Trophoblast cell (in vitro differentiated cells and primary cell): Measurements from ENCODE around the gene NWD2.

Experiments
- DNase-seq, 2 donors: peaks; one replicate each; pipeline ENCODE4 v3.0.0-alpha.2; 2016
- H2AFZ ChIP-seq: 2 replicates; pipeline ENCODE4 v1.6.1; 2013; ENCODE audit warnings: low read length, moderate library complexity, mild to moderate bottlenecking; ENCODE audit not compliant: insufficient read depth, poor library complexity
- H2AK5ac ChIP-seq: 2 replicates; pipeline ENCODE4 v1.6.1; 2013; ENCODE audit warnings: mild to moderate bottlenecking, low read length
- H2BK120ac ChIP-seq: 2 replicates; pipeline ENCODE4 v1.6.1; 2013; ENCODE audit warnings: low read length, mild to moderate bottlenecking, moderate library complexity; ENCODE audit not compliant: insufficient read depth, poor library complexity
- H2BK12ac ChIP-seq: 2 replicates; pipeline ENCODE4 v1.6.1; 2013; ENCODE audit warnings: mild to moderate bottlenecking, low read length, moderate library complexity
- H2BK5ac ChIP-seq: 2 replicates; pipeline ENCODE4 v1.6.1; 2013; ENCODE audit warnings: low read length, low read depth, moderate library complexity, mild to moderate bottlenecking; ENCODE audit not compliant: poor library complexity
- H3K14ac ChIP-seq: 2 replicates; pipeline ENCODE4 v1.6.1; 2013; ENCODE audit warnings: mild to moderate bottlenecking, low read length
- H3K18ac ChIP-seq: 2 replicates; pipeline ENCODE4 v1.6.1; 2013; ENCODE audit warnings: mild to moderate bottlenecking, low read length
- H3K23ac ChIP-seq: 2 replicates; pipeline ENCODE4 v1.6.1; 2013; ENCODE audit warnings: low read length
- H3K27ac ChIP-seq: 2 replicates; pipeline ENCODE4 v1.5.1; 2013; ENCODE audit warnings: low read depth, mild to moderate bottlenecking, inconsistent platforms, low read length, moderate library complexity
- H3K27me3 ChIP-seq: 2 replicates; pipeline ENCODE4 v1.6.1; 2013; ENCODE audit warnings: inconsistent platforms, mild to moderate bottlenecking, low read length, moderate library complexity; ENCODE audit not compliant: insufficient read depth
- H3K36me3 ChIP-seq, 2 experiments: 1 replicate in 1 of 2; 2 replicates in 1 of 2; pipeline ENCODE4 v1.6.1; 2013; ENCODE audit warnings: low read length in 2 of 2, mild to moderate bottlenecking in 2 of 2, moderate library complexity in 1 of 2; ENCODE audit not compliant: insufficient read depth in 2 of 2, control insufficient read depth in 1 of 2
- H3K4ac ChIP-seq: 2 replicates; pipeline ENCODE4 v1.6.1; 2013; ENCODE audit warnings: low read depth, mild to moderate bottlenecking, low read length, moderate library complexity
- H3K4me1 ChIP-seq, 2 experiments: 1 replicate in 1 of 2; 2 replicates in 1 of 2; pipeline ENCODE4 v1.6.1; 2013; ENCODE audit warnings: low read length in 2 of 2, mild to moderate bottlenecking in 2 of 2, moderate library complexity in 1 of 2; ENCODE audit not compliant: insufficient read depth in 2 of 2, control insufficient read depth in 1 of 2
- H3K4me2 ChIP-seq: 2 replicates; pipeline ENCODE4 v1.6.1; 2013; ENCODE audit warnings: inconsistent platforms, mild to moderate bottlenecking, low read length, moderate library complexity
- H3K4me3 ChIP-seq: 2 replicates; pipeline ENCODE4 v1.5.1; 2013; ENCODE audit warnings: mild to moderate bottlenecking, low read depth, low read length, inconsistent platforms
- H3K79me1 ChIP-seq: one replicate; pipeline ENCODE4 v1.6.1; 2013; ENCODE audit warnings: low read length
- H3K79me2 ChIP-seq: 2 replicates; pipeline ENCODE4 v1.6.1; 2013; ENCODE audit warnings: low read length, mild to moderate bottlenecking; ENCODE audit not compliant: control insufficient read depth, insufficient read depth, poor library complexity
- H3K9ac ChIP-seq: 2 replicates; pipeline ENCODE4 v1.6.1; 2013; ENCODE audit warnings: mild to moderate bottlenecking, low read length
- H3K9me3 ChIP-seq: 2 replicates; pipeline ENCODE4 v1.6.1; 2013; ENCODE audit warnings: low read depth, mild to moderate bottlenecking, control low read depth, inconsistent platforms, low read length; ENCODE audit not compliant: insufficient read depth
- H4K12ac ChIP-seq: 2 replicates; pipeline ENCODE4 v1.6.1; 2013; ENCODE audit warnings: low read depth, mild to moderate bottlenecking, low read length, moderate library complexity
- H4K8ac ChIP-seq: 2 replicates; pipeline ENCODE4 v1.6.1; 2013; ENCODE audit warnings: low read depth, mild to moderate bottlenecking, low read length, moderate library complexity
- H4K91ac ChIP-seq: one replicate; pipeline ENCODE4 v1.6.1; 2013; ENCODE audit warnings: low read depth, mild to moderate bottlenecking, low read length, moderate library complexity
- WGBS: extraction: QIAGEN DNeasy Blood & Tissue Kit; methylation state at CpG from one replicate; pipeline ENCODE4 v1.1.7; 2013; ENCODE audit warnings: missing lambda C conversion rate; ENCODE audit not compliant: insufficient read length, insufficient coverage; ENCODE audit errors: extremely low coverage; 5-methylcytosine and 5-hydroxymethylcytosine counted together

NWD2 gene

DNA sequence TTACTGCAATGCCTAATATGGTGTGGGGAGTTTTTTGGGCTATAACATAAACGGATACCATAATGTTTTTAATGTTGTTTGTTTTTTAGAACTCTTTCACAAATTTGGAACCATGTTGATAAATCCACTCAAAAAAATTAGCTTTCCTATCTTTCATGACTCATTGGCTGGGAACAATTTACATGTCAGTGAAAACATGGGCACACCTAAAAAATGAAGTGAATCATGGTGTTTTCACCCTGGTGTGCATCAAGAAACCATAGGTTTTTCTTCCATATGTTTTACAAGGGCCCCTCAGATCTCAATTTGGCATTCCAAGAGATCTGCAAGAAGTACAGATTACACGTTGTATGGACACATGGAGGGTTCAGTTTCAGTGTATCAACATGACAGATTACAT, 207.1 kb downstream of the NWD2 start:
- no peak overlapping the region for H2BK5ac ChIP-seq
- H2AK5ac ChIP-seq = no peak overlapping the region
- no peak overlapping the region for H3K4ac ChIP-seq
- H3K36me3 ChIP-seq = no peaks in the 10 kb centered on the region
- H3K27ac ChIP-seq = no peak overlapping the region
- H3K79me1 ChIP-seq = peaks cover 19% of the 10 kb centered on the region
- DNase-seq = no peak
- peaks cover 0 to 4% of the 10 kb centered on the region in 2 experiments for H3K4me1 ChIP-seq
- no peaks in the 10 kb centered on the region for H3K27me3 ChIP-seq
- H3K4me2 ChIP-seq = no peak overlapping the region
- no peak overlapping the region for H2BK12ac ChIP-seq
- H3K14ac ChIP-seq = no peak overlapping the region
- no peak overlapping the region for H2AFZ ChIP-seq
- peaks cover 8% of the 10 kb centered on the region for H3K79me2 ChIP-seq
- H4K91ac ChIP-seq = no peak overlapping the region
- WGBS = no CpG with 5 or more reads among the region's 2 CpGs
- H3K9me3 ChIP-seq = no peaks in the 10 kb centered on the region
- no peak overlapping the region for H3K18ac ChIP-seq
- H3K23ac ChIP-seq = no peak overlapping the region
- no peak overlapping the region for H4K8ac ChIP-seq
- no peak overlapping the region for H3K4me3 ChIP-seq
- no peak overlapping the region for H2BK120ac ChIP-seq
- H4K12ac ChIP-seq = no peak overlapping the region
- no peak overlapping the region for H3K9ac ChIP-seq

DNA sequence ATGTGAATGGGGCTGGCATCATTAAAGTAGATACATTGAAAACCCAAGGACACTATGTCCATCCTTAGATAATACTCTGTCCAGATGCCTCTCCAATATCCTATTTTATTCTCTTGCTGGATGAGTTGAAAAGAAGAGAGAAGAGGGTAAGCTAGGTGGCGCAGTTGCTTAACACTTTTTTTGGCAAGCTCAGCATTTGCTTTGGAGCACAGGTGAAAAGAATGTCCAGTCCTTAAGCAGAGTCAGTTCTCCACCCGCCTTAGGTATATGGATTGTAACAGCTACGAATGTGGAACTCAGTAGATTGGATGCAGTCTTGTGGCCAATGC, 208.4 kb downstream of the NWD2 start:
- H3K36me3 ChIP-seq = no peaks in the 10 kb centered on the region
- H3K4me2 ChIP-seq = peak overlapping the region; percentile 80
- peaks cover 19% of the 10 kb centered on the region for H3K79me1 ChIP-seq
- H3K18ac ChIP-seq = no peak overlapping the region
- H2AK5ac ChIP-seq = no peak overlapping the region
- peak overlapping the region; percentile 62 for H3K27ac ChIP-seq
- H3K23ac ChIP-seq = no peak overlapping the region
- H3K4ac ChIP-seq = no peak overlapping the region
- no peak overlapping the region for H3K4me3 ChIP-seq
- H3K9me3 ChIP-seq = no peaks in the 10 kb centered on the region
- no peak overlapping the region for H2BK120ac ChIP-seq
- H3K4me1 ChIP-seq = peaks cover 0 to 4% of the 10 kb centered on the region in 2 experiments
- H2AFZ ChIP-seq = no peak overlapping the region
- no peak overlapping the region for H2BK5ac ChIP-seq
- H4K8ac ChIP-seq = no peak overlapping the region
- H3K27me3 ChIP-seq = no peaks in the 10 kb centered on the region
- peak; percentile 86 to 97 for DNase-seq
- no peak overlapping the region for H2BK12ac ChIP-seq
- WGBS = no CpG with 5 or more reads among the region's 3 CpGs
- peaks cover 8% of the 10 kb centered on the region for H3K79me2 ChIP-seq
- H4K91ac ChIP-seq = no peak overlapping the region
- H3K14ac ChIP-seq = no peak overlapping the region
- H3K9ac ChIP-seq = no peak overlapping the region
- H4K12ac ChIP-seq = no peak overlapping the region

DNA sequence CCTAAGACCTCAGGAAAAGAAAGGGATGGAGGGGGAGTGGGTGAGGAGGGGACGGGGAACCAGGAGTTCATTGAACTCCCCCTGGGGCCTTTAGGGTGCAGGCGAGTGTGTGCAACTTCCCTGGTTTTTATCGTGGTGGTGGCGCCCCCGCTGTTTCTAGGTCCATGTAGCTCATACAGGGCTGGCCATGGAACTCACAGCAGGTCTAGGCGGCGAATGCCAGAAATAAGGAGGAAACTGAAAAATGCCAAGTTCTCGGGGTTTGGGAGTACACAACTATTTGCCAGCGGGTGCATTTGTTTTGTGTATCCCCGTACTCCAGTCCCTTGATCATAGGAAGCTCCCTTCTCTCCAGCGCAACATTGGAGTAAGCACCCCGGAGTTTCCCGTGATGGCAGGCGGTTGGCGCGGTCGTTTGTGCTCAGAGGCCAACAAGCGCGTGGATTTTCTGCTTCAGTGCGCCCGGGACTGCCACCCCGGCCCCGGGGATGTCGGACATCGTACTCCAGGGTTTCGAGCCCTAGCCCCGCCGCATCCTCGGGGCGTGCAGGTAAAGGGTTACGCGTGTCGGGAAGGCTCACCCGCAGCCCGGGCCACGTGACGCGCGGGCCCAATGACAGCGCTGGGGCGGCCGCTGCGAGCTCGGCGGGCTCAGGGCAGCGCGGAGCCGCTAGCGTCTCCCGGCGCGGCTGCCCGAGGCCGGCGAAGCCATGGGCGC, 208.9 kb downstream of the NWD2 start:
- H3K4ac ChIP-seq = peak overlapping the region; percentile 89
- peak overlapping the region; percentile 95 for H3K14ac ChIP-seq
- peaks cover 0 to 4% of the 10 kb centered on the region in 2 experiments for H3K4me1 ChIP-seq
- no peak overlapping the region for H2AK5ac ChIP-seq
- H3K4me2 ChIP-seq = peak overlapping the region; percentile 80
- DNase-seq = peak; percentile 86 to 90
- peak overlapping the region; percentile 93 for H2BK12ac ChIP-seq
- H3K9me3 ChIP-seq = no peaks in the 10 kb centered on the region
- H3K9ac ChIP-seq = peak overlapping the region; percentile 30
- peaks cover 21% of the 10 kb centered on the region for H3K79me1 ChIP-seq
- H3K18ac ChIP-seq = peak overlapping the region; percentile 93
- H3K27ac ChIP-seq = peak overlapping the region; percentile 62
- H3K23ac ChIP-seq = no peak overlapping the region
- no peaks in the 10 kb centered on the region for H3K27me3 ChIP-seq
- H3K79me2 ChIP-seq = peaks cover 9% of the 10 kb centered on the region
- peak overlapping the region; percentile 97 for H2AFZ ChIP-seq
- H3K4me3 ChIP-seq = peak overlapping the region; percentile 73
- H4K91ac ChIP-seq = peak overlapping the region; percentile 98
- WGBS = no CpG with 5 or more reads among the region's 56 CpGs
- peak overlapping the region; percentile 100 for H2BK120ac ChIP-seq
- H3K36me3 ChIP-seq = no peaks in the 10 kb centered on the region
- peak overlapping the region; percentile 95 for H4K8ac ChIP-seq
- peak overlapping the region; percentile 97 for H2BK5ac ChIP-seq
- peak overlapping the region; percentile 63 for H4K12ac ChIP-seq

DNA sequence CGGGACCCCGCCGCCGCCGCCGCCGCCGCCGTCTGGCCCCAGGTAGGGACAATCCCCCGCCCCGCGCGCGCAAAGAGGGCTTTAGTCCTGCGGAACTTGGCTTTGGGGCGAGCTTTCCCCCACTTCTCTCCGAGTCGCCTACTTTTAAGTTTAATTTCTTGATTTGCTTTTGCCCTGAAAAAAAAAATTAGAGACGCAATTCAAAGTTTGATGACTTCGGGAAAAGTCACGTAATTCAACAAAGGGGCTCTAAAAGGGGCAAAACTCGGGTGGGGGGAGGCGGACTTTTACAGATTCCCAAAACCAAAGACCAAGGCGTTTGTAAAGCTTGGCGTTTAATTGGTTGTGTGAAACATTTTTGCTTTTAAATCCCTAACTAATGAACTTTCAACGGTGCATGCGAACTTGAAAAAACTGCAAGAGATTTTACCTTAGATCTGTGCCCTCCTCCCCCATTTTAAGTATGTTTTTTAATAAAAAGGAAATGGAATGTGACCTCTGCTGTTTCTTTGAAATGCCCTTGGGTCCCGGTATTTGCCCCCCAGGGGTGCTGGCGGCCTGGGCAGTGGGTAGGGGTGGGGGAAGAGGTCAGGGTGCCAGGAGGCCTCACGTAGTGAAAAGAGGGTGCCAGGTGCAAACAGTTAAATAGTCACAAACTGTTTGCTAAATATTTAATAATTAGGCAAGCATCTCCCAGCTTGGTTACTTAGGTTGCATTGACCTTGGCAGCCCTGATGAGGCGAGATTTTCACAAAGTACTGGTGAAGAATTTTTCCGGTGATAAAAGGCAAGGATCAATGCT, 209.7 kb downstream of the NWD2 start:
- peak overlapping the region; percentile 93 for H3K18ac ChIP-seq
- no peak overlapping the region for H3K23ac ChIP-seq
- peak overlapping the region; percentile 98 for H4K91ac ChIP-seq
- peak overlapping the region; percentile 73 for H3K4me3 ChIP-seq
- H3K4me2 ChIP-seq = peak overlapping the region; percentile 80
- peak overlapping the region; percentile 62 for H3K27ac ChIP-seq
- H2AK5ac ChIP-seq = no peak overlapping the region
- WGBS = no CpG with 5 or more reads among the region's 32 CpGs
- H4K8ac ChIP-seq = peak overlapping the region; percentile 95
- H3K9me3 ChIP-seq = no peaks in the 10 kb centered on the region
- H3K9ac ChIP-seq = peak overlapping the region; percentile 90
- peak overlapping the region; percentile 50 for H4K12ac ChIP-seq
- peak overlapping the region; percentile 97 for H2BK5ac ChIP-seq
- H3K79me2 ChIP-seq = peaks cover 10% of the 10 kb centered on the region
- H2AFZ ChIP-seq = peak overlapping the region; percentile 97
- peaks cover 0 to 1% of the 10 kb centered on the region in 2 experiments for H3K36me3 ChIP-seq
- H3K14ac ChIP-seq = peak overlapping the region; percentile 95
- peak overlapping the region; percentile 89 for H3K4ac ChIP-seq
- H3K27me3 ChIP-seq = no peaks in the 10 kb centered on the region
- no peak for DNase-seq
- peak overlapping the region; percentile 93 for H2BK12ac ChIP-seq
- H3K79me1 ChIP-seq = peaks cover 21% of the 10 kb centered on the region
- H2BK120ac ChIP-seq = peak overlapping the region; percentile 100
- H3K4me1 ChIP-seq = peaks cover 0 to 4% of the 10 kb centered on the region in 2 experiments
